Mammary epithelial cell (primary cell): ENCODE measurements around the gene RDH11.

Source experiments
- CTCF ChIP-seq, 2 donors: IDR thresholded peaks in 1 of 2; conservative IDR thresholded peaks in 1 of 2; 2 replicates each; pipeline ENCODE4 v1.5.1; 2011 to 2012; ENCODE audit warnings: inconsistent platforms in 2 of 2, low read length in 2 of 2, mild to moderate bottlenecking in 2 of 2, control low read depth in 1 of 2, low read depth in 1 of 2; ENCODE audit not compliant: insufficient read depth in 1 of 2; ENCODE audit errors: extremely low read depth in 1 of 2
- EZH2 ChIP-seq: IDR thresholded peaks from 2 replicates; pipeline ENCODE4 v1.6.1; 2012; ENCODE audit warnings: low read length, inconsistent platforms, borderline replicate concordance

- TF ChIP-seq CTCF (conservative IDR thresholded peaks at IDR 0.05 in 1 of 2, IDR thresholded peaks at IDR 0.05 in 1 of 2; ENCODE audit: extremely low read depth in 1 of 2, insufficient read depth in 1 of 2, low read depth in 1 of 2, low read length in 2 of 2) (no peak), EZH2 (no peak)
Observed at GRCh38 chr14:67650151-67650550, 45.4 kb downstream of the RDH11 start.
